HG03139 (cell line): Measurements from ENCODE around the gene PCDH12.

Source experiments
- ATAC-seq: cut with Tn5 transposase; IDR thresholded peaks from one replicate; pipeline ENCODE4 v1.9.1; 2021; ENCODE audit not compliant: unreplicated experiment

The PCDH12 gene

DNA sequence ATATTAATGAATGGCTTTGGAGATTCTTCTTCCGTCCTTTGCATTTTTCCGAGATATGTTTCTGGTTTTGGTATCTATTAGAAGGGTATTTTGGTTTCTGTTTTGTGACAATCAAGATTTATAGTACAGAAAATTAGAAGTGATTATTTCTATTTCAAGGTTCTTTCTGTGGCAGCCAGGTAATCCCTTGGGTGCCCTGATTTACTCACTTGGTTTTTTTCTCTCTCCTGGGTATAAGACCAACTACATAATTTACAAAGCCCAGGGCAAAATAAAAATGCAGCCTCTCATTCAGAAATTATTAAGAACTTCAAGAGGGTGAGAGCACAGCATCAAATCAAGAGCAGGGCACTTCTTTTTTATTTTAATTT lies 8.9 kb upstream of the PCDH12 start:
- no peak for ATAC-seq

DNA sequence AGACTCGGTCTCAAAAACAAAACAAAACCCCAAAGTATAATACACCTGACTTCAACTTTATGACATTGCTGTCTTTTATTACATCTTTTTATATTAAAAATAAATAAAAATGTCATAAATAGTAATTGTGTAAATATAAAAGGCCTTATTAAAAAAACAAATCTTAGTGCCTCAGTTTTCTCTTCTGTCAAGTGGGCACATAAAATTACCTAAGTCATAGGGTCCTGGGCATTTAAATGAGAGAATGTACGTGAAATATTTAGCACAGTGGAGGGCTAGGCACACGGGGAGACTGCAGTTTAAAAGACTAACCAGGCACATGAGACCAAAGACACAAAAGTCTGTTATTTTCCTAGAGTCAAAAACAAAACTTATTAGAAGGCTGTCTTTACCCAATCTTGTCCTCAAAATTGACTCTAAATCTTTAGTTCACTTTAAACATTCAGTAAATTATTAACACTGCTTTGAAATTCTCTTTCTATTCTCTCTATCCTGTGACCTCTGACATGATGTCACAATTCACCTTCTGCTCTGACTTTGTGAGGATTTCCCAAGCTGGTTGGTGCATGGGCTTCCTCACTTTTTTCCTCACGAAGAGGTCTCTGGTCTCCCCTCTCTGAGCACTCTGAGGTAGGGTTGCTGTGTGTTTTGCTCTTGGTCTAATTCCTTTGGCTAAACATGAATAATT lies 8.4 kb upstream of the PCDH12 start:
- ATAC-seq = no peak

GRCh38 chr5:141965071-141965470 lies 7.1 kb upstream of the PCDH12 start:
- no peak for ATAC-seq

GRCh38 chr5:141963701-141964100 lies 5.7 kb upstream of the PCDH12 start:
- ATAC-seq = no peak

GRCh38 chr5:141961466-141961865 lies 3.5 kb upstream of the PCDH12 start:
- ATAC-seq = no peak

DNA sequence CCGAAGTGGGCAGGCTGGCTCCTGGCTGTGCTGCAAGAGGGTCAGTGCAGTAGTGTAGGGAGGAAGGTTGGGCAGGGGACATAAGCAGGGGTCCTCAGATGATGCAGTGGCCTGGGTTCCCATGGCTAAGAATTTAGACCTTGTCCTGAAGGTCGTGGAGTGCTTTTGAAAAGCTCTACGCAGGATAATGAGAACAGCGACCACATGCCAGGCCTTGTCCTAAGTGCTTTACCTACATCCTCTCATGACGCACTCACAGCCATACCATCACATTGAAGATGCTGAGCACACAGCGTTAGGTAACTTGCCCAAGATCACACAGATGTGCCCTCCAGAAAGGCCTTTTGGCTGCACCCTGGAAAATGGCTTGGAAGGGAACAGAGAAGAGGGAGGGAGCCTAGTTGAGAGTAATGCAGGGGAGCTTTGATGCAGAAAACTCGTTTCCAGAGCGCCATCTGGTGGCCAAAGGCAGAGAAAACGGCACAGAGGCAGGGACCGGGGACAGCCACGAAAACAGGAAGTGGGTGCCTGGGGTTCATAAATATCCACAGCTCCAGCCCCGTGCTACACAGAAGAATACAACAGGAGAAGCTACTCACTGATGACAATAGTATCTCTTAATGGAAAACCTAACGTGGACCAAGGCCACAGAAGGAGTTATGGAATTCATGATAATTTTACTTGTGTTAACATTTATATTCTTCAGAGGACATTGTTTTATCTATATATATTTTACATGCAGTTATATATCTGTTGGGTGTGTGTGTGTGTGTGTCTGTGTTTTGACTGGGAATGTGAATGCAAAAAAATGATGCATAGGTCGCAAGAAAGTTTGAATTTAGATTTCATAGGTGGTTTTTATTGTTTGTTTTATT lies 2.7 kb upstream of the PCDH12 start:
- peak; percentile 91 for ATAC-seq

GRCh38 chr5:141960018-141960417 lies 2.0 kb upstream of the PCDH12 start:
- no peak for ATAC-seq

DNA sequence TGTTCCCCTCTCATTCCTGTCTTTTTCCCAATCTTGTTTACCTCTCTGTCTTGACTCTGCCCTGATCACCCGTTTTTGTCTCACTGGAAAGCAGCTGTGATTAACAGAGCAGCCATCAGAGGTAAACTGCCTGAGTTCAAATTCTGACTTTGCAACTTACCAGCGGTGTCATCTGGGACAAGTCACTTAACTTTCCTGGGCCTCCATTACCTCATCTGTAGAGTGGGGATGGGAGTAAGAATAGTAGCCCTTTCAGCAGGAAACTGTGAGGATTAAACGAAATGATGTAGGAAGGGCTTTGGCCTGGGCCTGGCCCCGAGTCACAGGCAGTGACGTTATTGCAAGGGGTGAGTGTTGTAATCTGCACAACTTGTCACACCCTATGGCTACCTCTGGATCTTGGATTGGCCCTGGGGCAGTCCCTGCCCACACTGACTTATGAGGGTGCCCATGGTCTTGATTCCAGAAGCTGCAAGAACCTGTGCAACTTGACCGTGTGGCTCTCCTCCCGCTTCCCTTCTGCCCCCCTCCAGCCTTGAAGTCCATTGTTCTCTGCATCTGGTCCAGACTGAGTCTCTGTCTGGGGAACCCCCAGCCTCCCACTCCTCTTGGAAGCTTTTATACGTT lies 657 bp upstream of the PCDH12 start:
- no peak for ATAC-seq

GRCh38 chr5:141957367-141957996 lies 520 bp downstream of the PCDH12 start:
- no peak for ATAC-seq

- no peak for ATAC-seq
Measured at GRCh38 chr5:141954194-141954593, 3.8 kb downstream of the PCDH12 start.

DNA sequence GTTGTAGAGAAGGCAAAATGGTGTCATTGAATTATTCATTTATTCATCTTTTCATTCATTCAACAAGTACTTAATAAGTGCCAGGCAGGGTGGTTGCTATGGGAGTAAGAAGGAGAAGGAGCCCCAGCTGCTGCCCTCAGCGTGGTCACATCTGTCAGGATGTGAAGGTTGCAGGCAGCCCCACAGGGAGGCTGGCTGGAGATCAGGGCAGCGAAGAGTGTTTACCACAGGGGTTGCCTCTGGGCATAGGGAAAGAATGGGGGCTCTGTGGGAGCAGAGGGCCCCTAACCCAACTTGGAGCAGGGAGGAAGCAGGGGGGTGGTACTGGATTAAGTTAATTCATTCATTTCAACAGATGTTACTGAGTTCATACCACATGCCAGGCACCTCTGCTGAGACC lies 6.0 kb downstream of the PCDH12 start:
- no peak for ATAC-seq

- ATAC-seq = peak; percentile 86
Measured at GRCh38 chr5:141951332-141951781, 6.6 kb downstream of the PCDH12 start.

GRCh38 chr5:141950207-141951005 lies 7.6 kb downstream of the PCDH12 start:
- no peak for ATAC-seq

DNA sequence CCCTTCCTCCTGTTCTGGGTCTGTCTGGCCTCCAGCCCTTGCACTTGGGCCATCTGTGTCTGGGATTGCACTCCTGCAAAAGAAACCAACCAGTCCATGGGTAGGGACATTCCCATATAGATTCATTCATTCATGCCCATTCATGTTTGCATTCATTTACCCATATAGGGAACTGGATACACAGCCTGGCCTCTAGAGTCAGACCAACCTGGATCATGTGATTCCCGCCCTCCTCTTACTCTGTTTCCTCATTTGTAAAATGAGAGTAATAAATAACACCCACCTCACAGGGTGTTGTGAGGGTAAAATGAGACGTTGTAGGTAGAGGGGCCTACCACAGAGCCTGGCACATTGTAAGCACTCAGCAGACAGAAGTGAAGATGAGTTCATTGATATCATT lies 8.5 kb downstream of the PCDH12 start:
- ATAC-seq = no peak

DNA sequence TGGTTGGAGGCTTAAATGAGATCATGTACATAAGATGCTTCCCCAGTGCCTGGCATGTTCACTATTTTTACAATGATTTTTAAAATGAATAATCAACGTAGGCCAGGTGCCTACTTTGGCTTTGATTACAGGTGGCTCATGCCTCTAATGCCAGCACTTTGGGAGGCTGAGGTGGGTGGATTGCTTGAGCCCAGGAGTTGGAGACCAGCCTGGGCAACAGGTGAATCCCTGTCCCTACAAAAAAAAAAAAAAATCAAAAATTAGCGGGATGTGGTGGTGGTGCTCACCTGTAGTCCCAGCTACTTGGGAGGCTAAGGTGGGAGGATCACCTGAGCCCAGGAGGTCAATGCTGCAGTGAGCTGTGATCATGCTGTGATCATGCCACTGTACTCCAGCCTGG lies 9.2 kb downstream of the PCDH12 start:
- no peak for ATAC-seq

DNA sequence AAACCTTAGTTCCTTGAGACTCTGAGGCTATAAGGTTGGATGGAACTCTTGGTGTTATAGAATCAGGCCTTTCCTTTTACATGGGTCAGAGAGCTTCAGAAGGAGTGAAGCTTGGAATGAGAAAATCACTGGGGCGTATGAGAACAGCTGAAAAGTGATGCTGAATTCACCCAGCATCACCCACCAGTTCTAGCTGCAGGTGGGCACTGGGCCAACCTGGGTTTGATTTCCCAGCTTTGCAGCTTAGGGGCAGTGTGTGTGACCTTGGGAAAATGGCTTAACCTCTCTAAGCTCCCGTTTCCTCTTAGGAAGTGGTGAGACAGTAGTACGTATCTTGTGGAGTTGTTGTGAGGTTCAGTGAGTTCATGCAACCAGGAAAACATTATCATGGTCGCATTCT lies 10.7 kb downstream of the PCDH12 start:
- no peak for ATAC-seq

GRCh38 chr5:141945511-141946051 lies 12.4 kb downstream of the PCDH12 start:
- no peak for ATAC-seq

- ATAC-seq = no peak
Measured at GRCh38 chr5:141944076-141944475, 13.9 kb downstream of the PCDH12 start.

DNA sequence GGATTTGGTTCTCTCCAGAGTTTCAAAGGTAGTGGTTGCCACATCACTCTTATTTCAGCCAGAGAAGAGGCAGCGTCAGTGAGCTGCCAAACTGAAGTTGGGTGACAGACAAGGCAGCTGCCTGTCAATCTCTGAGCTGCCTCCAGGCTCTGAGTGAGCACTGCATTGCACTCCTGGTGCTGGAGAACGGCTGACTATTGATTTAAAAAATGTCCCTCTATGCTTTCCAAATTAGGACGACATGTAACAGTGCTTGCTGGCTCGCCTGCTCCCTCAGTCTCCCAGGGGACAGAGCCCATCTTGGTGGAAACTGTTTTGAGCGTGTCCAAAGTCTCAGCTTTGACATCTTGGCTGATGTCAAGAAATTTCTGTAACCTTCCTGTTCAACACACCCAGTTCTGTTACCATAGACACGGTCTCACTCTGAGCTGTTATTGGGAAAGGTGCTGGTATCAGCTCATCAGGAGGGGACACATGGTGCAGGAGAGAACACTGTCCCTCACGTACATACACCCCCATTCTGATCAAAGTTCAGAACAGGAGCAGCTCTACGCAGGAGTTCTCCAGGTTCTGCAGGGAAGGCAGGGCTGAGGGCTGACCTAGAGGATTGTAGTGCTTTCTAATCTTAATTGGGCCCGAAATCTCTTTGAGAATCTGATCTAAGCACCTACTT lies 15.7 kb downstream of the PCDH12 start:
- ATAC-seq = no peak

- ATAC-seq = no peak
Measured at GRCh38 chr5:141941779-141942178, 16.2 kb downstream of the PCDH12 start.
